IPS DF 19.7 (cell line): ENCODE results near the gene EPB41L5.
A peak's percentile ranks its signal among the peaks of the same experiment; 100 is the strongest.
"Not testable (repeated sequence)": the region's sequence is repeated elsewhere in the genome, so short reads cannot be mapped to it uniquely, and the experiment has no call there.

ENCODE experiments used
- DNase-seq: peaks from one replicate; pipeline ENCODE4 v3.0.0-alpha.2; 2013; ENCODE audit warnings: low read depth, low spot score

Gene EPB41L5

DNA sequence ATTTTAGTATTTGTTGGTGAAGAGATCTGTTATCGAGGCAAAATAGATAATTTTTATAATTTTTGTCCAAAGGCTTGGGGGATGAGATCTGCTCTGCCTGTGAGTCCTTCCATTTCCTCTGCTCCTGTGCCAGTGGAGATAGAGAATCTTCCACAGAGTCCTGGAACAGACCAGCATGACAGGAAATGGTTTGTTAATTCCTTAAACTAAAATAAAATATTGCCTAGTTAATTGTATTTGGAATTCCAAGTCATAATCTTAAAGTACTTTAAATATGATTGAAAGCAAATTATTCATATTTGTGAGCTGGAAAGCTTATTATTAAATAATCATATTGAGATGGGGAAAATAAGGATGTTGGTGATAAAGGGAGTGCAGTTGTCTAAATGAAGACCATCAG is 87.8 kb downstream of the EPB41L5 start:
- no peak for DNase-seq

GRCh38 chr2:120103723-120104467 is 91.0 kb downstream of the EPB41L5 start:
- DNase-seq, result no peak

DNA sequence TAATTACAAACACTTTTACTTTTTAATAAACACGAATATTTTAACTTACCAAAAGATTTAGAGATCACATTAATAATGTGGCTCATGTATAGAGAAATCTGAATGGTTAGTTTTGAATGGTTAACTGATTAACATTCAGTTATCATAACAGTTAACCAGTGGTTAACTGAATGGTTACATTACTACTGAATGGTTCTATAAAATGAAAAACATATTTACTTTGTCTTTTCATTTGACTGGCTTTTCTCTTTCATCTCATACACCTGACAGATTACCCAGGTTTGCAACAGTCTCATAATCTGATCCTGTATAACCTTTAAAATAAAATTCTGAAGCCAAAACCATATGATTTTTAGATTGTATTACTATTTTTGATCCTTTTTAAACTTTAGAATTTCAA is 91.9 kb downstream of the EPB41L5 start:
- DNase-seq, result no peak

GRCh38 chr2:120105360-120105759 is 92.5 kb downstream of the EPB41L5 start:
- no peak for DNase-seq

GRCh38 chr2:120108049-120108448 is 95.2 kb downstream of the EPB41L5 start:
- no peak for DNase-seq

- no peak for DNase-seq
Measured at GRCh38 chr2:120108749-120109148, 95.9 kb downstream of the EPB41L5 start.

DNA sequence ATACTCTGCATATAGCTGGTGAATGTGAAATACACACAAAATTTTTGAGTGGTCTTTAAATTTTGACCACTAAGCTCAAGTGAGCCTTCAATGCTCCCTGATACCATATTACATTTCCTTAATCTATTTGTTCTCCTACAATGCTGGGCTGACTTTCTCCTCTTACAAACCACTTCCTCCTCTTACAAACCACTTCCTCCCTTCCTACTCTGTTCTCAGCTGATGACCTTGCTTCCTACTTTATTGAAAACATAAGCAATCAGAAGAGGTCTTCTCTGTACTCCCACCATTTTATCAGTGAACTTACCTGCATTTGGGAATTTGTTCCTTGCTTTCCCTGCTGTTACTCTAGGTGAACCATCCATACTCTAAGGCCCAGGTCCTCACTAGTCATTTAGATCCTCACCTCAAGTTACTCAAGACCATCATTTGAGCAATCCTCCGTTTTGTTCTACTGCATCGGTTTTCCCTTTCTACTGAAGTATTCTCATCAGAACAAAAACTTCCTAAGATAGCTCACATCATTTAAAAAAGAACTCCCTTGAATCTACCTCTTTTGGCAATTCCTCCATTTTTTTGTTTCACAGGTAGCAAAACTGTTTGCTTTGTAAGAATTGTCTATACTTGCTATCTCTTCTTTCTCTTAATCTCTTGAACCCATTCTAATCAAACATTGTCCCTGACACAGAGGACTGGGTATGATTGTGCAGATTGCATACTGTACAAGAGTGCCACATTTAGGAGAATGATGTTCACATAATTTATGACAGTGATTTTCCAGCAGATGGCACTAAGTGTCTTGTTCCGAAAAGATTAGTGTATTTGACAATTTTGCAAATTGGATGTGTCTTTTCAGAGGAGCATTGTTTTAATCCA is 96.5 kb downstream of the EPB41L5 start:
- DNase-seq, result no peak

- no peak for DNase-seq
Measured at GRCh38 chr2:120110062-120110362, 97.1 kb downstream of the EPB41L5 start.

DNA sequence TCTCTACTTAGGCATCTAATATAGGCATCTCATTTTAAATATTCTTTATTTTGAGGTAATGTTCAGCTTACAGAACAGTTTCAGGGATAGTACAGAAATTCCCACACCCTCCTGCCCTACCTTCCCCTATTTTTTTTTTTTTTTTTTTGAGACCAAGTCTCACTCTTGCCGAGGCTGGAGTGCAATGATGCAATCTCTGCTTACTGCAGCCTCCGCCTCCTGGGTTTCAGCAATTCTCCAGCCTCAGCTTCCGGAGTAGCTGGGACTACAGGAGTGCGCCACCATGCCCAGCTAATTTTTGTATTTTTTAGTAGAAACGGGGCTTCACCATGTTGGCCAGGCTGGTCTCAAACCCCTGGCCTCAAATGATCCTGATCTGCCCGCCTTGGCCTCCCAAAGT is 97.6 kb downstream of the EPB41L5 start:
- DNase-seq, result no peak

DNA sequence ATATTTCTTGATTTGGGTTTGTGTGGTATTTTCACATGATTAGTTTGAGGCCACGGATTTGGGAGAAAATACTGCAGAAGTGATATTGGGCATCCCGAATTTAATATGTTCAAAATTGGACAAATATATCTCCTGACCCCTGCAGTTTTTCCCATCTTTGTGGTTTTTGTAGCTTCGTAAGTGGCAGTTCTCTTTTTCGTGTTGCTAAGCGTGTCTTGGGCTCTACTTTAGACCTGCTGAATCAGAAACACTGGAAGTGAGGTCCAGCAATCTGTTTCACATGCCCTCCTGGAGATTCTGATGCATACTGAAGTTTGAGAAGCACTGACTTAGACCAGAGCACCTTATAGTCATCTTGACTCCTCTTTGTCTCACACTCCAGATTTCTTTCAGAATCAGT is 98.3 kb downstream of the EPB41L5 start:
- DNase-seq, result no peak

DNA sequence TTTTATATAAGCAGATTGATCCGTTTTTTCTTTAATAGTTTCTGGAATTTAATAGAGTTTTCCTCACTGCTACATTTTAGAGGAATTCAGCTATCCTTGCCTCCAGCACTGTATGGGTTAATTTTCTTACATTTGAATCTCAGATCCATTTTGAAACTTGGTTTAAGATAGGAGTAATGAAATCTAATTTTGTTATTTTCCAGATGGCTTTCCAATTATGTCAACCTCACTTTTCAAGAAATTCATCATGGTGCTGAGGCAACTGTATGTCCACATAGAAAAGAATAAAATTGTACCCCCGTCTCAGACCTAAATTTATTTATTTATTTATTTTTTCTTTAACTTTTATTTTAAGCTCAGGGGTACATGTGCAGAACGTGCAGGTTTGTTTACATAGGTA is 105.1 kb downstream of the EPB41L5 start:
- no peak for DNase-seq

GRCh38 chr2:120118471-120118870 is 105.6 kb downstream of the EPB41L5 start:
- no peak for DNase-seq

DNA sequence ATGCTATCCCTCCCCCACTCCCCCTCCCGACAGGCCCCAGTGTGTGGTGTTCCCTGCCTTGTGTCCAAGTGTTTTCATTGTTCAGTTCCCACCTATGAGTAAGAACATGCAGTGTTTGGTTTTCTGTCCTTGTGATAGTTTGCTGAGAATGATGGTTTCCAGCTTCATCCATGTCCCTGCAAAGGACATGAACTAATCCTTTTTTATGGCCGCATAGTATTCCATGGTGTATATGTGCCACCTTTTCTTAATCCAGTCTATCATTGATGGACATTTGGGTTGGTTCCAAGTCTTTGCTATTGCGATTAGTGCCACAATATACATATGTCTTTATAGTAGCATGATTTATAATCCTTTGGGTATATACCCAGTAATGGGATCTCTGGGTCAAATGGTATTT is 108.5 kb downstream of the EPB41L5 start:
- DNase-seq, result not testable (repeated sequence)

GRCh38 chr2:120123090-120123489 is 110.2 kb downstream of the EPB41L5 start:
- DNase-seq, result no peak

- DNase-seq, result no peak
Measured at GRCh38 chr2:120125195-120125594, 112.3 kb downstream of the EPB41L5 start.

DNA sequence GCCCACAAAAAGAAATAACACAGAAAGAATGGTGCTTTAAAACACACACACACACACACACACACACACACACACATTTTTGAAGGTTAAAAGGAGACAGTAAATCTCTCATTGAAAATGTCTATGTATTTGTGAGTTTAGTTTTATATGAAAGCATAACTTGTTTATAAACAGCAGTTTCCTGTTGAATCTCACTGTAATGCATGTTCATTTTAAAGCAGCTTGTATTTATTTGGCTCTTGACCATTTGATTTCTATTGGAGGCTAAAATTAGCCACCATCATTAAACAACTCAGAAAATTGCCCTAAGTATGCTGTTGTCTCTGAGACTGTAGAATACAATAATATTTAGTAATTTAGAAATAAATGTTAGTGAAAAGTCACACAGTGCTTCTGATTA is 115.3 kb downstream of the EPB41L5 start:
- DNase-seq, result no peak

GRCh38 chr2:120132190-120132589 is 119.3 kb downstream of the EPB41L5 start:
- no peak for DNase-seq

GRCh38 chr2:120132691-120133090 is 119.8 kb downstream of the EPB41L5 start:
- no peak for DNase-seq

DNA sequence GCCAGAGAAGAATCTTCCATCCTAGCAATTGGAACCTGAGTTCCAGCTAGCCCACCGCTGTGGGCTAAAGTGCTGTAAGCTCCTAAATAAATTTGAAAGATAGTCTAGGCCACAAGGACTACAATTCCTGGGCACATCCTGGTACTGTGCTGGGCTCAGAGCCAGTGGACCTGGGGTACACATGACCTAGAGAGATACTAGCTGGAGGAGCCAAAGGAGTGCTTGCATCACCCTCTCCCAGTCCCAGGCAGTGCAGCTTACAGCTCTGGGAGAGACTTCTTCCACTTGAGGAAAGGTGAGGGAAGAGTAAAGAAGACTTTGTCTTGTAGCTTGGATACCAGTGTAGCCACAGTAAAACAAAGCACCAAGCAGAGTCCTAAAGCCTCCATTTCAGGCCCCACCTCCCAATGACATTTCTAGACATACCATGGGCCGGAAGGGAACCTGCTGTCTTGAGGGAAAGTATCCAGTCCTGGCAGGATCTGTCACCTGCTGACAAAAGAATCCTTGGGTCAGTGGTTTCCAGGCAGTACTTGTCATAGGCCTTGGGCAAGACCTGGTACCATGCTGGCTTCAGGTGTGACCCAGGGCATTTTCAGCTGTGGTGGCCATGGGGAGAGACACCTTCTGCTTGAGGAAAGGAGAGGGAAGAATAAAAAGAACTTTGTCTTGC is 120.8 kb downstream of the EPB41L5 start:
- DNase-seq, result no peak

- DNase-seq, result peak; percentile 40
Measured at GRCh38 chr2:120134263-120134662, 121.4 kb downstream of the EPB41L5 start.

DNA sequence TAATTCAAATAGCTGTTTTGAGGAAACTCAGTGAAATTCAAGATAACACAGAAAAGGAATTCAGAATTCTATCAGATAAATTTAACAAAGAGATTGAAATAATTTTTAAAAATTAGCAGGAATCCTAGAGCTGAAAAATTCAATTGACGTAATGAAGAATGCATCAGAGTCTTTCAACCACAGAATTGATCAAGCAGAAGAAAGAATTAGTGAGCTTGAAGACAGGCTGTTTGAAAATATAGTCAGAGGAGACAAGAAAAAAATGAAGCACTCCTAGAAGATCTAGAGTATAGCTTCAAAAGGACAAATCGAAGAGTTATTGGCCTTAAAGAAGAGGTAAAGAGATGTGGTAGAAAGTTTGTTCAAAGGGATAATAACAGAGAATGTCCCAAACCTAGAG is 122.1 kb downstream of the EPB41L5 start:
- not testable (repeated sequence) for DNase-seq

DNA sequence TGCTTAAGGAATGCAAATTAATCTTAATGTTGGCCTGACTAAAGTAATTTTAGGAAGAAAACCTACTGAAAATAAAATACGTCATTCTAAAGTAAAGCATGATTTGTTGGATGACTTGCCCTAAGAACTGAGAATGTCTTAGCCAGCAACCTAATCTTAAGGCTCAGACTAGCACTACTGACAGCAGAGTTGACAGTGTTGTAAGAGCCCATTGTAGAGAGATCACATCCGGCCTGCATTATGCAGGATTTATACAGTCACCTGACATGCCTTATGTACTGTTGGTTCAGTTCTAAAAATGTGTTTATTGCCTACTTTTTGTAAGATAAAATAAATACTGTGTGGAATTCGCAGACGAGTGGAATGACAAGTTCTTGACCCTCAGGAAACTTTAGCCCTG is 128.0 kb downstream of the EPB41L5 start:
- DNase-seq, result no peak
